ENCODE data around the gene RBM12. TPM values are rescaled to one million over a fixed set of nuclear protein-coding genes. Genes with fewer than 3 reads are reported as not detected.

The RBM12 gene
- total RNA-seq, 4 donors from 2014 or later: 31.4 to 43.2 (median 33.9) TPM

DNA sequence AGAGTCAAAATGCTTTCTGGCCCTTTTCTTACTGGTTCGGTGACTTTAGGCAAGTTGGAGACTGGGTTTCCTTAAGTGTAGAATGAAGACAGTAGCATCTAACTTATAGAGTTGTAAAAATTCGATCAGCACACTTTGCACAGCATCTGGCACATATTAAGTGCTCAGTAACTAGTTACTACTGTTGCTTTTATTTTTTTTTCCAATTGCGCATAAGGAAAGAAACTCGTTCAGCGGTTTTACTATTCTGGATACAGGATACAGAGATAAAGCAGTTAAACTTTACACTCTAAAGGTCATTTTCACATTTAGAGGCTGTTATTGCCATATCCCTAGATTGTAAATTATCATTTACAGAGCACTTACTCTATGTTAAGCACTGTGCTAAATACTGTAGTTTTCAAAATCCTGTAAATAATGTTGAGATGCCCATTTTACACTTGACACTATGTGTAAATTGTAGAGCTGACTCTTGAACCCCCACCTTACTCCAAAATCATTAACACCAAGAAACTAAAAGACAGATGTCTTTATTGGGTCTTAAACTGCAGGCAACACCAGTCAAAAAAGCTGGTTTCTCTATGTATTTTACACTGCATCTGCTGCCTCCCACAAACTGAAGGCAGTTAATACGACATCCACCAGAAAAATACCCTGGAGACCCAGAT, 35.4 kb upstream of the RBM12 start:
- no peak for TF ChIP-seq CTCF (IDR thresholded peaks at IDR 0.05)
- no peak for DNase-seq (ENCODE audit: low spot score)
- no peak for ATAC-seq (ENCODE audit: low FRiP score)

DNA sequence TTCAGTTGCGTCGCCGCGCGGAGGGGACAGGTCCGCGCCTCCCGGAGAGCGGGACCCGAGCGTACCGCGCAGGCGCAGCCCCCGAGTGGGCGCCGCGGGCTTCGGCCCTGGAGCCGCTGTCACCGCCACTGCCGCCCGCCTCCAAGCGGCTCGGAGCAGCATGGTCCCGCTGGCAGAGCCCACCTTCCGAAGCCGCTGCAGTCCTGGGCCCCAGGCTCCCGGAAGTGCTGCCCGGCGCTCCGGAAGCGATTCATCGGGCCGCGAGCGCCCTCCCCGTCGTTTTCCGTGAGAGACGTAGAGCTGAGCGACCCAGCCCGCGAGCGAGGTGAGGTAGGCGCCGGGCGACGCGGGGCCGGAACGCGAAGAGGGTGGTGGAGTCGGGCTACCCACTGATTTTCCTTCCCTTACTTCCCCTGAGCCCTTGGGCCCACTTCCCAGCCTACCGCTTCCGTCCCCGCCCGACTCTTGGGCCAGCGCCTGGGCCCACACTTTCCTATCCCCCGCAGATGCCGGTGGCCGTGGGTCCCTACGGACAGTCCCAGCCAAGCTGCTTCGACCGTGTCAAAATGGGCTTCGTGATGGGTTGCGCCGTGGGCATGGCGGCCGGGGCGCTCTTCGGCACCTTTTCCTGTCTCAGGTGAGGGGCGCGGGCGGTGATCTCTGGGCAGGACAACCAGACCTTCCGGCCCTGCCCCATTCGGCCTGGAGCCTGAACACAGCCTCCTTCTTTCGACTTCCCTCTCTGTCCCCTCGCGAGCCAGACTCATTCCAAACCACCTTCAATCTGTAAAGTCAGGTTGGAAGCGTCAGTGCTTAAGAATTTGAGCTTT, 34.6 kb upstream of the RBM12 start, which contains the start of the genes NFS1 and ROMO1:
NFS1 (minus strand) TSS at position 226 of the 830 bp plus-strand sequence; CDS start at position 162, 64 bp downstream.
ROMO1 (plus strand) TSS at position 279 of the 830 bp plus-strand sequence; CDS start at position 507, 228 bp downstream.
- TF ChIP-seq CTCF (IDR thresholded peaks at IDR 0.05): no peak
- DNase-seq (ENCODE audit: low spot score) (peak; percentile 52), ATAC-seq (ENCODE audit: low FRiP score) (peak; percentile 85)

- no peak for TF ChIP-seq CTCF (IDR thresholded peaks at IDR 0.05)
- DNase-seq (ENCODE audit: low spot score) (no peak), ATAC-seq (ENCODE audit: low FRiP score) (peak; percentile 25)
These were observed 33.8 kb upstream of the RBM12 start for GRCh38 chr20:35698298-35699126.

DNA sequence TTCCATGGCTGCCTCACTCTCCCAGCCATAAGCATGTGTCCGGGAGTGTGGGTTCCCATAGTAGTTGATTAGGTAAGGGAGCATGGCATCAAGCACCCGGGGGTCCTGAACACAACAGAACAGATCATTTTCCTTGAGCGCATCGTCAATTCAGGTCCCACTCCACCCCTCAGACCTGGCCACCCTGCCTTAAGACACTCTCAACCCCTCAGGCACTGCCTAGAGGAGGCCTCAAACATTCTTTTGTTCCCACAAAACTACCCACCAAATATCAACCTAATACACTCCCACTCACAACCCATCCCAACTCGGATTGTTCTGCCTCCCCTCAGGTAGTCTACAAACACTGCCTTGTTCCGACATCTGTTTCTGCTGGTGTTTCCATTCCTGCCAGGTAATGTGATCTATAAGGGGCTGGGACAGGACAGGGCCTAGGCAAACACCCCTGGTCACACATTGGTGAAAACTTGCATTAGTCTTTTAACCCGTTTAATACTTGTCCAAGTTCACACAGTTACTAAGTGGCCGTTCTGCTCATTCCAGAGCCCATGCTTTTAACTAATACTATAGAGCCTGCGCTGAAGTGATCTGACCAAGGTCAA, 33.1 kb upstream of the RBM12 start:
- ATAC-seq (ENCODE audit: low FRiP score) (no peak), DNase-seq (ENCODE audit: low spot score) (no peak)
- TF ChIP-seq CTCF (IDR thresholded peaks at IDR 0.05): no peak

- DNase-seq (ENCODE audit: low spot score) (no peak), ATAC-seq (ENCODE audit: low FRiP score) (no peak)
- TF ChIP-seq CTCF (IDR thresholded peaks at IDR 0.05): no peak
These were observed 31.3 kb upstream of the RBM12 start for GRCh38 chr20:35695978-35696377.

DNA sequence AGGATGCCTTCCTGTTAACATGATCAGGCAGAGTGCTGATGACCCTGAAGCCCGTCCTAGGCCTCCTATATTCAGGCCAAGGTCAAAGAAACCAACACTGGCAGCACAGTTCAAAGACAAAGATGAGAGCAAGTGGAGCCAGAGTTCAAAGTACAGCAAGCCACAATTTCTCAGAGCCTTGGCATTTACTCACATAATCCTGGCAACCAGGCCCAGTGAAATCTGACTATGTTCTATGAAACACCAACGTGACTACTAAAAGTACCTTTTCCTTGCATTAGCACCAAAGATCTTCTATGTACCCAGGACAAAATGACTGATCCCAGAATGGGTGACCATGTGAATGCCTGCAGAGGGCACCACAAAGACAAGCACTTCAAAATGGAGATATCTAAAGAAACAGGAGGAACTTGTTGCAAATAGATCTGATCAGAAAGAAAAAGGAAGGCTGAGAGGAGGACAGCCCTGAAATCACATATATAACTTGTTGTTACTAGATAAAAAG, 30.6 kb upstream of the RBM12 start:
- no peak for ATAC-seq (ENCODE audit: low FRiP score)
- DNase-seq (ENCODE audit: low spot score): no peak
- TF ChIP-seq CTCF (IDR thresholded peaks at IDR 0.05): no peak

All from omental fat pad (tissue), 4 donors.